Hypothalamus (tissue), 51 donors: Measurements from ENCODE around the gene BBC3.
"Not testable (repeated sequence)": the region's sequence is repeated elsewhere in the genome, so short reads cannot be mapped to it uniquely, and the experiment has no call there.

Source experiments
- DNase-seq, 51 donors: peaks; one replicate each; lab custom pipeline; 2025; lab: John Stamatoyannopoulos, UW

BBC3 gene

GRCh38 chr19:47258895-47259555 lies 28.0 kb upstream of the BBC3 start:
- no peak for DNase-seq

GRCh38 chr19:47258434-47258833 lies 27.4 kb upstream of the BBC3 start:
- no peak for DNase-seq

GRCh38 chr19:47257411-47258169 lies 26.6 kb upstream of the BBC3 start:
- peak in 2 of 51 donors; percentile 25 to 38 for DNase-seq

GRCh38 chr19:47256693-47257410 lies 25.9 kb upstream of the BBC3 start:
- DNase-seq: peak; percentile 87 to 100 (median 100)

GRCh38 chr19:47255879-47256692 lies 25.1 kb upstream of the BBC3 start, which contains the start of gene CCDC9:
CCDC9 (plus strand) TSS chr19:47256525; CDS start chr19:47258401, 1,876 bp downstream.
- peak in 50 of 51 donors; percentile 89 to 100 (median 99) for DNase-seq

- no peak for DNase-seq
Measured at GRCh38 chr19:47253970-47254369, 23.0 kb upstream of the BBC3 start.

- DNase-seq: no peak
Measured at GRCh38 chr19:47253467-47253881, 22.5 kb upstream of the BBC3 start.

- DNase-seq: not testable (repeated sequence)
Measured at GRCh38 chr19:47253016-47253415, 22.0 kb upstream of the BBC3 start.

- peak in 43 of 51 donors; percentile 4 to 77 (median 44) for DNase-seq
Measured at GRCh38 chr19:47247308-47247990, 16.4 kb upstream of the BBC3 start.

GRCh38 chr19:47243776-47244547 lies 13.0 kb upstream of the BBC3 start:
- DNase-seq: peak in 49 of 51 donors; percentile 20 to 88 (median 72)

GRCh38 chr19:47243364-47243775 lies 12.4 kb upstream of the BBC3 start:
- no peak for DNase-seq

- DNase-seq: no peak
Measured at GRCh38 chr19:47241919-47242577, 11.0 kb upstream of the BBC3 start.

GRCh38 chr19:47240996-47241918 lies 10.3 kb upstream of the BBC3 start:
- DNase-seq: peak in 35 of 51 donors; percentile 4 to 73 (median 45)

- DNase-seq: no peak
Measured at GRCh38 chr19:47240556-47240955, 9.6 kb upstream of the BBC3 start.

- DNase-seq: peak in 49 of 51 donors; percentile 20 to 92 (median 80)
Measured at GRCh38 chr19:47239610-47240296, 8.8 kb upstream of the BBC3 start.

- DNase-seq: peak in 1 of 51 donors; percentile 56
Measured at GRCh38 chr19:47239152-47239551, 8.2 kb upstream of the BBC3 start.
